HG03565 (cell line): ENCODE data around the gene ARHGAP28.

ENCODE experiments used
- ATAC-seq: cut with Tn5 transposase; IDR thresholded peaks from one replicate; pipeline ENCODE4 v1.9.1; 2021; ENCODE audit warnings: mild to moderate bottlenecking, moderate library complexity; ENCODE audit not compliant: unreplicated experiment

ARHGAP28 gene

GRCh38 chr18:6950641-6951040, 221.1 kb downstream of the ARHGAP28 start:
- no peak for ATAC-seq

DNA sequence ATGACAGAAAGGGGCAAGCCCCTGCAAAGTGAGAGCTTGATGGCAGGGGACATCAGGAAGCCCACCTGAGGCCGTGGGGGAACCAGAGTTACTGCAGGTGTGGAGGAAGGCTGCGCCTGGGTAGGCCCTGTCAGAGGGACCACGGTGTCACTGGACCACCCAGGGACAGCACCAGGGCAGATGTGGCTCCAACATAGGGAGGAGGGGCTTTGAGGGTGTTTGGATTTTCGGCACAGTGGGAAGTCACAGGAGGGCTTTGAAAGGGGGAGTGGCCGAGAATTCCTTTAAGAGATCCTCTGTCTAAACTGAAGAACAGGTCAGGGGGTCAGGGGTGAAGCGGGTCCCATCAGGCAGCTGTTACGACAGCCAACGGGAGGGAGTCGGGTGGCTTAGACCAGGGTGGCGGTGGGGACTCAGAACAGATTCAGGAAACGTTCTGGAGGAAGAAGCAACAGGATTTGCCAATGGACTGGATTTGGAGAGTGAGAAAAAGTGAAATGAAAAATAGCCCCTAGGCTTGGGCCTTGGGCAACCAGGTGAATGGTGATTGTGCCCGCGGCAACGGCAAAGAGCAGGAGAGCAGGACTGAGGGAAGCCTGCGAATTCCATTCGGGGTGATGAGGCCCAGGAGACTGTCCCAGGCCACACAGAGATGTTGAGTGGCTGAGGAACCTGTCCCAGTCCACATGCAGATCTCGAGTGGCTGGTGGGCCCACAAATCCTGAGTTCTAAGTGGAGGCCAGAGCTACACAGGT, 222.0 kb downstream of the ARHGAP28 start:
- ATAC-seq = no peak

- no peak for ATAC-seq
Observed at GRCh38 chr18:6954501-6954900, 225.0 kb downstream of the ARHGAP28 start.

- ATAC-seq = no peak
Observed at GRCh38 chr18:6955304-6955703, 225.8 kb downstream of the ARHGAP28 start.

- no peak for ATAC-seq
Observed at GRCh38 chr18:6956495-6956894, 227.0 kb downstream of the ARHGAP28 start.

DNA sequence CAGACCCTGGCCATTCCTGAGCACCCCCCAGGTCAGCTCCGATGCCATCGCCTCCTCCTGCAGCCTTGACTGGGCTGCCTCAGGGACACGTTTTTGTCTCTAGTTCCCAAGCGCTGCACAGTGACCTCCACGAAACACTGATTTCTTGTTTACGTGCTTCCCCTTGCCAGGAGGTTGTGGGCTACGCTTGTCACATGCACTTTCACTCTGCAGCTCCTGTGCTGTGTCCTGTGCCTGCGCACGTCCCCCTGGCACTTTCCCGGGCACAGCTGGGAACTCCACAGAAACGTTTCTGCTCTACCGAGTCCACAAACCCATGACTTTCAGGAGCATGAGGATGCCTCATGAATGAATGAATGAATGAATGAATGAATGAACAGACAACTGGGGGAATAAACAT, 227.5 kb downstream of the ARHGAP28 start:
- no peak for ATAC-seq

DNA sequence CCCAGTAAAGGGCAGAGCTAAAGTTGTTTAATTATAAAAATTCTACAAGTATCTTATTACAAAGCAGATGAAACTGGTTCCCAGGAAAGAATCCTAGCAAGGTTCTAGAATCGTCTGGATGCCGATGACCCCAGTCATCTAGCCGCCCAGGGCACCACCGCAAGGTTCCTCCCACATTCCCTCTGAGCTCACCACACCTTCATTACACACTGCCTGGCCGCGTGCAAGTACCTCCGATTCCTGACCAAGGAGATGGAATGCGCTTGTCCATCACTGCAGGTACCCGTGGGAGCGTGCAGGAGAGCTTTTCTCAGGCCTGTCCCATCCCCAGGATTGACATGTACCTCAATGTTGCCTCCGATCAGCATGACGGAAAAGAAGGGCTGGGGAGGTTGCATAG, 229.6 kb downstream of the ARHGAP28 start:
- no peak for ATAC-seq

DNA sequence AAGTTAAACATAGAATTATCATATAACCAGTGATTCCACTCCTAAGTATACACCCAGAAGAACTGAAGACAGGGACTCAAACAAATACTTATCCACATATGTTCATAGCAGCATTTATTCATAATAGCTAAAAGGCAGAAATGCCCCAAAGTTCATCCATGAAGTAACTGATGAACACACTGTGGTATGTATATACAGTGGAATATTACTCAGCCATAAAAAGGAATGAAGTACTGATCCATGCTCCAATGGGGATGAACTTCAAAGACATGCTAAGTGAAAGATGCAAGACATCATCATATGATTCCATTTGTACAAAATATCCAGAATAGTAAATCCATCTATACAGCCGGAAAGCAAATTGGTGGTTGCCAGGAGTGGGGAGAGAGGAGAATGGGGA, 230.6 kb downstream of the ARHGAP28 start:
- ATAC-seq = no peak

- no peak for ATAC-seq
Observed at GRCh38 chr18:6960656-6961055, 231.1 kb downstream of the ARHGAP28 start.

DNA sequence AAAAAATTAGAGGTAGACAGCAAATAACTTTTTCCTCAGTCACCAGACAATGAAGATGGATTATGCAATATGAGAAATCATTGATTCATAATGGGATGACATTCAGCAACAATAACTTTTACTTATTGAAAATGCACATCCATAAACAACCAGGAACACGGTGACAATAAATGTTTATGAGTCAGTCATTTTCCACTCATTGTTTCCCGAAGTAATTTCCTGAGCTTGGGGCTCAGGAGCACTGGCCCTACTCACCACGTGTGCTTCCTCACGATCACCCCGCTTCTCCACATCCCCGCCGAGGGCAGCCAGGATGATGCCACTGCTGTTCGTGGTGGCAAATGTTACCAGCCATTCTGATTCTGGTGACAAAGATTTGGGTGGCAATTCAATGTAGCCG, 231.8 kb downstream of the ARHGAP28 start:
- no peak for ATAC-seq

DNA sequence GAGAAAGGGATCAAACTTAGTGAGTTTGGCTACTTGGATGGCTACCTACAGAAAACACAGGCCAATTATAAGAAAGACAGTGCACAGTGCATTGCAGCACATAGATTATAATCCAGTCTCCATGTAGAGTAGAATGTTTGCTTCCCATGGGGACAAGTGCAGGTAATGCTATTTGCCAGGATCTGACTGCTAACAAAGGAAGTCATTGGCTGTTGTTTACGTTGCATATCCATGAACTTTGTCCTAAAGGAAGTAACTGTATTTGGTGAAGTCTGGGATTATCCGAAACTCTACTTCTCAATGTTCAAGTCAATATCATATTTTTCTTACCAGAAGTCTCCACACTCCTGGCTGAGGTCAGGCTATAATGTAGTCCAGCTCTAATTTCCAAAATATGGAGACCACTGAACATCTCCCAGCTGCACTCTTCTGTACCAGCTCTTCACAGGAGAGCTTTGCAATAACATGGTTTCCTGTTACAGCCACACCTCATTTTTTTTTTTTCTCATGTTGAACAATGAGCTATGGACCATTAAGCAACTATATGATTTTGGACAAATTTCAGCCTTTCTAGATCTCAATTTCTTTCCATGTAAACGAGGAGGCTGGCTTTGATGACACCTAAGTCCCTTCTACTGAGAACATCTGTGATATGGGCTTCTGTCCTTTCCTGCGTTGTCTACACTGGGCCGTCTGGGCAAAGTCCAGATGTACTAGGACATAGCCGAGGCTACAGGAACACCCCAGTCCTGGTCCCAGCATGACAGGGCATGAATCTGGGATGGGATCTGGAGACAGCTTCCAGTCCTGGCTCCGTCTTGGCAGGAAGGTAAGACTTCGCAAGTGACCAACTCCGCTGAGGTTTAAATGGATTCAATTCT, 233.3 kb downstream of the ARHGAP28 start:
- ATAC-seq = no peak

- no peak for ATAC-seq
Observed at GRCh38 chr18:6963452-6964097, 234.1 kb downstream of the ARHGAP28 start.
